ENCODE measurements around the gene LMX1B.

LMX1B gene

DNA sequence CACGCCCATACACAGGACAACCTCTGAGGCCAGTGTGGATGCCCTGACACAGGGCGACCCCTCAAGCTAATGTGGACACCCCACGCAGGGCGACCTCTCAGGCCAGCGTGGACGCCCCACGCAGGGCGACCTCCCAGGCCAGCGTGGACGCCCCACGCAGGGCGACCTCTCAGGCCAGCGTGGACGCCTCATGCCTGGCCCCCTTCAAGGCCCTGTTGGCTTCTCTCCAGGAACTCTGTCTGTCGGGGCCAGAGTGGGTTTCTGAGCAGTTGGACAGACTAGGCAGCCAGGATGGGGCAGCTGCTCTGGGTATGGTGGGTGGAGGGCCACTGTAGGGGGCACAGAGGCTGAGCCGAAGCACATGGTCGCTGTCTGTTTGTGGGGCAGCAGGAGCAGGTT is 47.4 kb downstream of the LMX1B start:
- no peak for DNase-seq (ENCODE audit: low spot score)

DNA sequence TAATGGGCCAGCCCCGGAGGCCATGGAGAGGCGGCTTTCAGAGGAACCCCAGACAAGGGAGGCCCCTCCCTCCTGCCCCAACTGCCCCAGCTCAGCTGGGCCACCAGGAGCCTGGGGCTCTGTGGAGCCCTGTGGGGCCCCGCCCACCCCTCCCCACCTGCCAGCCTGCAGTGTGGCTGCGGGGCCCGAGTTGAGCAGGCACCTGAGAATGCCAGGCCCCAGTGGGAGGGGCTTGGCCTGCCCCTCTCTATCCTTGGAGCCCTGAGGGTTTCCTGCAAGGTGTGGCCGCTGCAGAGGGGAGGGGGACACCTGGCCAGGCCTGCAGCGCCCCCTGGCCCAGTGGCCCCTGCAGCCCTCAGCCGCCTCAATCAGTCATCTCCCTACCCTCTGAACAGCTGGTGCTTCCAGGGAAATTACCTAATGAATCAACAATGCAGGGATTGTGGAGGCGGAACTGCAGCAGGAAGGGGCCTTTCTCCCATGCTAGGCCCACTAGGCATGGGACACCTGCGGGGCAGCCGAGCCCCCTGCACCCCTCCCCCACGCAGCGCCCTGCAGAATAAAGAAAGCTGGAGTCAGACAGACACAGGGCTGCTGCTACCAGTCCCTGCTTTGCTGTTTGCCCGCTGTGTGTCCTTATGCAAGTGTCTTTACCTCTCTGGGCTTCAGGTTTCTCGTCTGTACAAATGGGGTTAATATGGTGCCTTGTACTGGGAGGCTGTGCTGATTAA is 48.0 kb downstream of the LMX1B start:
- no peak for DNase-seq (ENCODE audit: low spot score)

DNA sequence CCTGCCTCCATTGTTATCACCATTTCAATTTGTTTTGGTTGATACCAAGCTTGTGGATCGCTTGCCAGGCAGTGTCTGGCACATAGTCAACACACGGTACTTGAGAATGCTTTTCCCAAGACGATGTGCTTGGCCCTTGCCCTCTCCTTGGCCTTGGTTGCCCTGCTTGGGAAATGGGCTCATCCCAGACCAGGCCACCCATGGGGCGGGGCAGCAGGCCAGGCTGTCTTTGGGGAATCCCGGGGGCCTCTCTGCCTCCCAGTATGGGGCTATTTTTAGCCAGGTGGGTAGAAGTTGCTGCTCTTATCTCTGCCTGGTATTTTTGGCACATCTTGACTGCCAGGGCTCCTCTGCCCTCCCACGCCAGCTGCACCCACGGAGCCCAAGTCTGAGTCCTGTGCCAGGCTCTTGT is 49.9 kb downstream of the LMX1B start:
- no peak for DNase-seq (ENCODE audit: low spot score)

DNA sequence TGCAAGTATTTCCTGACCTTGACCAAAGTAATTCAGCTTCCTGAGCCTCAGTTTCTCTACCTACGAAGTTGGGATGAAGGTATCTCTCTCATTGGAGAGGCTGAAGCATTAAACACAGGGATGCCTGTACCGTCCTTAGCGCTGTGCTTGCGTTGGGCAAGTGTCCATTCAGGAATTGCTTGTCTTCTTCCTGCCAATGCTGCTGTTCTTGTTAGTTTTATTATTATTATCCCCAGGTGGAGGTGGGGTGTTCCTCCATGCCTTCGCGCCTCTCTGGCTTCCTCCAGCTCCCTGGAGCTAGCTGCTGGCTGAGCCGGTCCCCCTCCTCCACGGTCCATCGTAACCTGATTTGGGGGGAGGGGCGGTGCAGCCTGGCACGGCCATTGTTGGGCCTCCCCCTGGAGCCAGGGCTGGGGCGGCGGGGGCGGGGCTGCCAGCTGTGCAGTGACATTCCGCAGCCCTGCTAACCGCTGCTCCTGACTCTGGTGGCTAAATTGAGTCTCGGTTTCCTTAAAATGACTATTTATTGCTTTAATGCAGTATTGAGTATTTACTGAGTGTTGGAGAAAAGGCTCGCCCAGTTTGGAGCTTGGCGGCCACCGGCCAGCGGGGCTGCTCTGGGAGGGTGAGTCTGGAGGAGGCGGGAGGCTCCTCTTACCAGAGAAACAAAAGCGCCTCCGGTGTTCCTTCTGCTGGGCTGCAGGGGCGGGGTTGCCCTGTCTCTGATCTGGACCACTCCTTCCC is 51.3 kb downstream of the LMX1B start:
- no peak for DNase-seq (ENCODE audit: low spot score)

DNA sequence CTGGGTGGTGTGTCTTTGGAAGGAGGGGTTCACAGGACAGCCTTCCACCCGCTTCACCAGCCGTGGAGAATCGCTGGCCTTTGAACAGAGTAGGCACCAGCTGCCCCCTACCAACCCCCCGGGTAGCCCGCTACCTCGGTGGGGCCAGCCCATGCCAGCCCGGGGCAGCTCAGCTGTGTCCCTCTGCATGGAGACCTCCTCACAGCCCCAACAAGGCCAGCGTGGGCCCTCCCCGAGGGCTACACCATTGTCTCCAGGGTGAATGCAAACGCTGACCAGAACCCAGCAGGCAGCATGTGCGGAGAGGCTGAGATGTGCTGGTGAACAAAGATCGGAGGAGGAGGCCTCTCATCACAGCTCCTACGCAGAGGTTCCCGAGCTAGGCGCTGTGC is 51.9 kb downstream of the LMX1B start:
- no peak for DNase-seq (ENCODE audit: low spot score)

DNA sequence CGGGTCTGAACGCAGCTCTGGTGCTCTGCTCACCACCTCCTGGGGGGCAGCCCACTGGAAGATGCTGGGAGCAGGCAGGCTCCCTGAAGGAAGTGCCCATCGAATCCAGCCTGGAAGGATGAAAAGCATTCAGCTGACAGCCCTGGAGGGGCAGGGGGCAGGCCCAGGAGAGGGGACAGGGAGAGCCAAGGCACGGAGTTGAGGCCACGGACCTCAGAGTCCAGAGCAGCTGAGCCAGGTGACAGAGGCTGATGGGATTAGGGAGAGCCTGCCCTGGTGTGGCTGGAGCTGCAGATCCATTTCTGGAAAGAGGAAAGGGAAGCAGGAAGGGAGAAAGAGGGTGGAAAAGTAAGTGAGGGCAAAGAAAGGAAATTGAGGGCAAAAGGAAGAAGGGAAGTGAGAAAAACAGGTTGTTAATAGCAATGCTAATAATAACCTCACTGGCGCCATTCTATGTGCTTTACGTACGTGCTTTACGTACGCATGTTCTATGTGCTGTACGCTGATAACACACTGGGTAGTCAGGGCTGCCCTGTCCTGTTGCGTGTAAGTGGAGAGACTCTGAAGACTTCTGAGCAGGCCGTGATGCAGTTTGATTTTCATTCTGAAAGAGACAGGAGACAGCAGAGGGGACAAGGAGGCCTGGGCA is 52.6 kb downstream of the LMX1B start:
- no peak for DNase-seq (ENCODE audit: low spot score)

DNA sequence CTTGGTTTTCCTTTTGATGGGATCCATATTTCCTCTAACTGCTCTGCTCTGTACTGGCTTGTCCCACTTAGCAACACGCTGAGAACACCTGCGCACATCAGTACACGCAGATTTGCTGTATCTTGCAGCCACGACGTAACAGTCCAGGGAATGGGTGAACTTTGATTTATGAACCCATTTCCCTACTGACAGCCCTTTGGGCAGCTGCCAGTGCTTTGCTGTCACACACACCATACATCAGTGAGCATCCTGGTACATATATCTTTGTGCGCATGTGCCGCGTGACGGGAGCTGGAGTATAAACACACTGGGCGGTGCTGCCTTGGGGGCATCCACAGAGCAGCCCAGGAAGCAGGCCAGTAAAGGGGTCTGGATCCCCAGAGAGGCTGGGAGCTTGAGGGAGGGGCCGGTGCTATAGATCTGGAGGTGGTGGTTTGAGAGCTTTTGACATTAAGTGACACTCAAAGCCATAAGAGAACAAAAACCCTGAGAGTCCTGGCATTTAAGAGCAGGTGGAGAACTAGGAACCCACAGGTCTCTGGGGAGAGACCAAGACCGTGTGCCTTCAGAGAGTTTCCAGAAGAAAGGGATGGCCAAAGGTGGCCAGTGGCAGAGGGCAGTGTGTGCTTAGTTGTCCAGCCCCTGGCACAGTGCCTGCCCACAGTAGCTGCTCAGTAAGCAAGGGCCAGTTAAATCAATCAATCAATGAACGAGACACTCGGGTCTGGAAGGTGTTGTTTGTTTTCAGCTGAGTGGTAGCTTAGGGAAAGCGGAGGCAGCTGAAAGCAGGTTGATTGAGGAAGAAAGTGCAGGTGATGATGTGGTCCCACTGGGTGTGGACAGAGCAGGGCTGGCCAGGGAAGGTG is 53.7 kb downstream of the LMX1B start:
- no peak for DNase-seq (ENCODE audit: low spot score)

DNA sequence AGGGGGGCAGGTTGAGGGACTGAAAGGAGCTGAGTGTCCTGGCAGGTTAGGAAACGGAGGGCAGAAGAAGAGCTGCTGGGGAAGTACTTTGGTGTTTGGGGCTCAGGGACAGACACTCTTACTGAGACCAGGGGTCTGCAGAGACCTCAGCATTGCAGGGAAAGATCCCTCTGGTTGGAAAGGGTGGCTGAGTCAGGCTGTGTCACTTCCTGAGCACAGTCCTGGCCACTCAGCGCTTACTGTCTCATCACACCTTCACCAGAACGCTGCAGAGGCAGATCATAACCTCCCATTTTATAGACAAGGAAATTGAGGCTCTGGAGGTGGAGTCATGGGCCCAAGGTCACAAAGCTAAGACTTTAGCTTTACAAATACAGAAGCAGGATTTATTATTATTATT is 54.3 kb downstream of the LMX1B start:
- no peak for DNase-seq (ENCODE audit: low spot score)

GRCh38 chr9:126669108-126669507 is 55.4 kb downstream of the LMX1B start:
- no peak for DNase-seq (ENCODE audit: low spot score)

DNA sequence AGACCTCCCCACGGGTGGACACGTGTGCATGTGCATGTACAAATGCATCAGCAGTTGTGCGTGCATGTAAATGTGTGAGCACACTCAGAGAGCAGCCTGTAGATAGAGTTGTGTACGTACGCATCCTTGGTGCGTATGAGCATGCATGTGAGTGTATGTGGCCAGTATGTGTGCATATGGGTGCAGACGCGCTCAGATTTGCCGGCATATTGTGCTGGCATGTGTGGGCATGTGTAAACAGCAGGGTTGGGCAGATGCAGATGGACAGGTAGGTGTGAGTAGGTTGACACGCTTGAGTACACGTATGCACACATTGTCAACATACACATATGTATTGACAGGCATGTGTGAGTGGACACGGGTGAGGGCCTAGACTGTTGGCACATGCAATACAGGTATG is 56.5 kb downstream of the LMX1B start:
- no peak for DNase-seq (ENCODE audit: low spot score)

DNA sequence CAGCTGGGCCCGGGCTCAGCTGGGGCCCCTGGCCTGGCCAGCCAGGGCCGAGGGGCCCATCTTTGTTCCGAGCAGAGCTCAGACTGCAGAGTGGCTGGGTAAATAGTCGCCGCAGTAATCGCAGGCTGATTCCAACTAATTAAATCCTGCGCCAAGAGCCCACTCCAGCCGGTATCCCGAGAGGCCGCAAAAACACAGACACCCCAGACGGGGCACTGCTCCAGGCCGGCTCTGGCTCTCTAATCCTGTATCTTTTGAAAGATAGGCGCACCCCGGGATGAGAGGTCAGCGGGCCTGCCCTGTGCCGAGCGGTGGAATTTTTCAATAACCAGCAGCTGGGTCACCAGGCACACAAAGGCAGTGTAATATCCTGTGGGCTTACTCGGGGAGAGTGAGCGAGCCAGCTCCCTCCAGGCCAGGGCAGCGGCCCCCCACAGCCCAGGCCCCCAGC is 57.7 kb downstream of the LMX1B start:
- no peak for DNase-seq (ENCODE audit: low spot score)

DNA sequence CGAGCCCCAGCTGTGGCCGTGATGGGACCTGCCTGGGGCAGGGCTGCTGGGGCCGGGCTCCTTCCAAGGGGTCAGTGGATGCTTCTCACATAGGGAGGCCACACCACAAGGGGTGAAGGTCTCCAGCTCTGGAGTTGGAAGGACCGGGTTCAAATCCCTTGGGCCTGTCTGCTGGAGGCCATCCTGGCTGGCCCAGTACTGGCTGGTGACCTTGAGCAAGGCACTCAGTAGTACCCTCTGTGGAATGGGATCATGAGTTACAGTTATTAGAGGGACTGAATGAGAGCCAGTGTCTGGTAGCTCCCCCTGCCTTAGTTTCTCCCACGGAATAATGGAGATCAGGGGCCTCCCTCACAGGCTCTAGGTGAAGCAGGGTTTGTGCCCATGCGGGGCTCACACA is 58.3 kb downstream of the LMX1B start:
- DNase-seq (ENCODE audit: low spot score), result no peak

GRCh38 chr9:126672634-126673284 is 59.0 kb downstream of the LMX1B start:
- no peak for DNase-seq (ENCODE audit: low spot score)

GRCh38 chr9:126673689-126674364 is 60.1 kb downstream of the LMX1B start:
- no peak for DNase-seq (ENCODE audit: low spot score)

- no peak for DNase-seq (ENCODE audit: low spot score)
Observed at GRCh38 chr9:126674365-126675146, 60.8 kb downstream of the LMX1B start.

GRCh38 chr9:126675147-126675467 is 61.4 kb downstream of the LMX1B start:
- DNase-seq (ENCODE audit: low spot score), result no peak

GRCh38 chr9:126676102-126676684 is 62.5 kb downstream of the LMX1B start:
- DNase-seq (ENCODE audit: low spot score), result no peak

- peak; percentile 22 for DNase-seq (ENCODE audit: low spot score)
Observed at GRCh38 chr9:126676685-126677143, 63.0 kb downstream of the LMX1B start.

GRCh38 chr9:126677188-126678084 is 63.7 kb downstream of the LMX1B start:
- DNase-seq (ENCODE audit: low spot score), result no peak
